Measurements from ENCODE around the gene ABHD12B. TPM values are rescaled to one million over a fixed set of nuclear protein-coding genes. Genes with fewer than 3 reads are reported as not detected.
"Not testable (repeated sequence)": the region's sequence is repeated elsewhere in the genome, so short reads cannot be mapped to it uniquely, and the experiment has no call there.

Gene ABHD12B
- total RNA-seq, 6 donors from 2014 or later, result 0.26 to 7.6 (median 0.44) TPM; not detected in 3

- H3K4me1 ChIP-seq, result no peaks in the 10 kb centered on the region
- no peaks in the 10 kb centered on the region for H3K9me3 ChIP-seq
- no peak for DNase-seq
- peaks cover 8 to 85% (median 45%) of the 10 kb centered on the region in 4 donors for H3K36me3 ChIP-seq
- no peaks in the 10 kb centered on the region for H3K27me3 ChIP-seq
- H3K27ac ChIP-seq, result no peak overlapping the region
- no peak for ATAC-seq (ENCODE audit: low FRiP score in 2 of 2)
- H3K4me3 ChIP-seq, result no peak overlapping the region
- WGBS, 2 donors, result 72 to 83% methylated on average over 5 of the region's 5 CpGs
- no peak for TF ChIP-seq POLR2AphosphoS5 (IDR thresholded peaks at IDR 0.05)
- no peak for TF ChIP-seq POLR2A (IDR thresholded peaks at IDR 0.05)
- no peak for TF ChIP-seq EP300 (IDR thresholded peaks at IDR 0.05)
- TF ChIP-seq CTCF (IDR thresholded peaks at IDR 0.05), result no peak
These were observed 38.9 kb downstream of the ABHD12B start for GRCh38 chr14:50910495-50911420.

- no peaks in the 10 kb centered on the region for H3K9me3 ChIP-seq
- DNase-seq (no peak), ATAC-seq (ENCODE audit: low FRiP score in 2 of 2) (no peak)
- WGBS, 2 donors, result 88% methylated on average over 6 of the region's 6 CpGs
- no peak overlapping the region for H3K27ac ChIP-seq
- H3K36me3 ChIP-seq, result peaks cover 2 to 57% (median 28%) of the 10 kb centered on the region in 4 donors
- no peaks in the 10 kb centered on the region for H3K27me3 ChIP-seq
- H3K4me3 ChIP-seq, result no peak overlapping the region
- no peak for TF ChIP-seq POLR2A (IDR thresholded peaks at IDR 0.05)
- no peak for TF ChIP-seq EP300 (IDR thresholded peaks at IDR 0.05)
- TF ChIP-seq CTCF (IDR thresholded peaks at IDR 0.05), result no peak
- TF ChIP-seq POLR2AphosphoS5 (IDR thresholded peaks at IDR 0.05), result no peak
- H3K4me1 ChIP-seq, result no peaks in the 10 kb centered on the region
These were observed 45.6 kb downstream of the ABHD12B start for GRCh38 chr14:50917449-50917848.

DNA sequence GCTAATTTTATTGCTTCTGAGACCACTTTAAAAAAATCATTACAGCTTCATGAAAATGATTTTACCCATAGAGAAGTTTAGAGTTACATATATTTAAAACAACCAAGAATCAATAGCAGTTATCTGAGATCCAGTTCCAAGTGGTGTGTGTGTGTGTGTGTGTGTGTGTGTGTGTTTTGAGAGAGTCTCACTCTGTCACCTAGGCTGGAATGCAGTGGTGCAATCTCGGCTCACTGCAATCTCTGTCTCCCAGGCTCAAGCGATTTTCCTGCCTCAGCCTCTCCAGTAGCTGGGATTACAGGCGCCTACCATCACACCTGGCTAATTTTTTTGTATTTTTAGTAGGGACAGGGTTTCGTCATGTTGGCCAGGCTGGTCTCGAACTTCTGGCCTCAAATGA lies 47.7 kb downstream of the ABHD12B start:
- not testable (repeated sequence) for H3K27ac ChIP-seq; DNase-seq; ATAC-seq (ENCODE audit: low FRiP score in 2 of 2); H3K4me1 ChIP-seq; H3K4me3 ChIP-seq; H3K9me3 ChIP-seq; H3K27me3 ChIP-seq
- H3K36me3 ChIP-seq, result peaks cover under 1 to 47% (median 23%) of the 10 kb centered on the region in 4 donors
- WGBS, 2 donors, result 82 to 85% methylated on average over 5 of the region's 5 CpGs

DNA sequence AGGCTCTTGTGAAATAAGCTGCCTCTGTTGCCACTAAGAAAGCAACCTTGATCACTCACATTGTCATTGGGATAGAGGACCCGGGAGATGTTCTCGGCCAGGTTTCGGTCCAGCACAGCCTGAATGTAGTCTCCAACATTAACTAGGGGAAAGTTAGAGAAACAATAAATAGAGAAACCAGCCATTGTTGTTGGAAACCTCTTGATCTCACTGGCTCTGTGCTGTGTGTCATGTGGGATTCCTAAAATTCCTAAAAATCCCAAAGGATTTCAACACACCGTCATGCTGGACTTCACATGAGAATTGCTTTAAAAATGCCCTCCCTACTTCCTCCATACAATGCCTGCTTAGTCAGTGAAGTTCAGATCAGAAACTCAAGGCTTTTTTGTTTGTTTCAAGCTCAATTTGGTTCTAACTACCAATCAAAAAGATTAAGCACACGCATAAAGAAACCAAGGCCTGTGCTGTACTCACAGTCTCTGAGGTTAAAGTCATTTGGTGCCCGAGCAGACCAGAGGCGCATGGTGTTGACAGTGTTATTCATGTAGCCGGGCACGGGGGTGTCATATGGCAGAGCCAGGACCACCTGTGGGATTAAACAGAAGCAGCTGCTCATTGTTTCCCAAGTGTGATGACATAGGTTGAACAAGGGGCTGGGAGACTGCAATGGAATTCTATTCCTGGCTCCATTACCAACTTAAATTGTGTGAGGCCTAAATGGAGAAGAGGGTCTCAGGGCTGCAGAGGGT lies 48.8 kb downstream of the ABHD12B start:
- TF ChIP-seq POLR2A (IDR thresholded peaks at IDR 0.05) (no peak), POLR2AphosphoS5 (IDR thresholded peaks at IDR 0.05) (no peak), EP300 (IDR thresholded peaks at IDR 0.05) (no peak), CTCF (IDR thresholded peaks at IDR 0.05) (no peak)
- H3K4me1 ChIP-seq, result no peaks in the 10 kb centered on the region
- no peaks in the 10 kb centered on the region for H3K27me3 ChIP-seq
- WGBS, 2 donors, result 84 to 93% methylated on average over 9 of the region's 9 CpGs
- H3K27ac ChIP-seq, result no peak overlapping the region
- no peaks in the 10 kb centered on the region for H3K9me3 ChIP-seq
- H3K4me3 ChIP-seq, result no peak overlapping the region
- ATAC-seq (ENCODE audit: low FRiP score in 2 of 2) (no peak), DNase-seq (no peak)
- peaks cover 0 to 38% (median 19%) of the 10 kb centered on the region in 4 donors for H3K36me3 ChIP-seq

GRCh38 chr14:50922803-50923202 lies 51.0 kb downstream of the ABHD12B start:
- Histone ChIP-seq H3K36me3 (peaks cover 0 to 18% (median 5%) of the 10 kb centered on the region in 4 donors), H3K27ac (no peak overlapping the region), H3K27me3 (no peaks in the 10 kb centered on the region), H3K4me1 (peaks cover 0 to 2% (median 0%) of the 10 kb centered on the region in 4 donors), H3K4me3 (no peak overlapping the region), H3K9me3 (no peaks in the 10 kb centered on the region)
- ATAC-seq (ENCODE audit: low FRiP score in 2 of 2) (no peak), DNase-seq (no peak)
- TF ChIP-seq POLR2AphosphoS5 (IDR thresholded peaks at IDR 0.05), result no peak
- no peak for TF ChIP-seq CTCF (IDR thresholded peaks at IDR 0.05)
- TF ChIP-seq EP300 (IDR thresholded peaks at IDR 0.05), result no peak
- no peak for TF ChIP-seq POLR2A (IDR thresholded peaks at IDR 0.05)
- WGBS, 2 donors, result 83 to 85% methylated on average over 2 of the region's 2 CpGs
